SK-N-MC (cell line): ENCODE results near the gene NTNG1.

ENCODE experiments used
- EZH2 ChIP-seq: fragments of 200-600 bp; sonication (generic); IDR thresholded peaks from one replicate; pipeline ENCODE4 v1.6.1; 2017; ENCODE audit warnings: antibody characterized with exemption
- FOXP2 ChIP-seq: optimal IDR thresholded peaks from 2 replicates; pipeline ENCODE3; 2011; ENCODE audit warnings: mild to moderate bottlenecking, moderate library complexity; ENCODE audit not compliant: insufficient read depth; ENCODE audit errors: extremely low read length, control extremely low read depth
- POLR2AphosphoS5 ChIP-seq: IDR thresholded peaks from 2 replicates; pipeline ENCODE4 v1.6.1; 2012; ENCODE audit warnings: mild to moderate bottlenecking, low read depth, low read length, borderline replicate concordance

DNA sequence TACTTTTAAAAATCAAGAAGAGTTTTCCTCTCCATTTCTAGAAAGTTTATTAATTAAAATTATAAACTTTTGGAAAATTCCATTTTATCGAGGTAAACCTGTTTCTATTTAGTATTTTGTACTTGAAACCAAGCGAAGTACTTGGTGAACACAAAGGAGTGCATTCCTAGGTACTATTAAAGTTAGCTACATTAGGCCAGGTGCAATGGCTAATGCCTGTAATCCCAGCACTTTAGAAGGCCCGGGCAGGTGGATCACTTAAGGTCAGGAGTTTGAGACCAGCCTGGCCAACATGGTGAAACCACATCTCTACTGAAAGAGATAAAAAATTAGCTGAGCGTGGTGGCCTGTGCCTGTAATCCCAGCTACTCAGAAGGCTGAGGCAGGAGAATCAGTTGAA, 292.2 kb downstream of the NTNG1 start:
- TF ChIP-seq EZH2 (no peak), POLR2AphosphoS5 (no peak), FOXP2 (no peak)
